GM18502 (cell line): ENCODE results near the gene ORC4.
A peak's percentile ranks its signal among the peaks of the same experiment; 100 is the strongest.
"Not testable (repeated sequence)": the region's sequence is repeated elsewhere in the genome, so short reads cannot be mapped to it uniquely, and the experiment has no call there.

Source experiments
- ATAC-seq: cut with Tn5 transposase; IDR thresholded peaks from one replicate; pipeline ENCODE4 v1.9.1; 2021; ENCODE audit warnings: mild to moderate bottlenecking; ENCODE audit not compliant: unreplicated experiment, poor library complexity

Gene ORC4

DNA sequence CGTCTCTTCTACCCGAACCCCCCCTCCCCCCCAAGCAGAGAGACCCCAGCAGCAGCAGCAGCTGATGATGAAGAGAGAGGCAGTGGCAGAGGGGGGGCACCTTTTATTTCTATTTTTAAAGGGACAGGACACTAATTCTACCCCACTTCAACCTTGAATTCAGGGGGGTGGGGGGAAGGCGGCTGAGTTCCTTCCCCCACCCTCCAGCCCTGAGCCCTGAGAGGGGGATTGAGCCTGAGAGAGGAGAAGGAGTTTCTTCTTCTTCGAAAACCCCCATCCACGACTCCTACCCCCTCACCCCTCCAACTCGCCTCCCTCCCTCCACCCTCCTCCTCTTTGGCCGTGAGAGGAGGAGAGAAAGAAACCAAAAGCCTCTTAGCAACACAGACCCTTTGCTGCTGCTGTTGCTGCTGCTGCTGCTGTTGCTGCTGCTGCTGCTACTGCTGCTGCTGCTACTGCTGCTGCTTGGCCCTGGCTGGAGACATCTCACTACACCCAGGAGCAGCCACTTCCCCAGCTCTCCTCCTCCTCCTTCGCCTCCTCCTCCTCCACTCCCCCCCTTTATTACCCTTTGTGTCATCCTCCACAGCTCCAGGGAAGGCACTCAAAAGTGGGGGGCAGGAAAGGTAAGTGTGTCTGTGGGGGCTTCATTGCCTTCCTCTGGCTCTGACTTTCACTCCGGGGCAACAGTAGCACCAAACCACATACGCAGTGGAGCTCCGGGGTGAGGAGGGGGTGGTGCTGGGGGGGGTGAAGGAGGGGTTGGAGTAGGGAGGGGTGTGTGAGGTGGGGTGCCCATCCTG, 723 bp upstream of the ORC4 start, which contains the start of gene MBD5:
Gene MBD5 (plus strand): TSS at position 33 of the 803 bp plus-strand sequence.
- peak; percentile 39 for ATAC-seq

DNA sequence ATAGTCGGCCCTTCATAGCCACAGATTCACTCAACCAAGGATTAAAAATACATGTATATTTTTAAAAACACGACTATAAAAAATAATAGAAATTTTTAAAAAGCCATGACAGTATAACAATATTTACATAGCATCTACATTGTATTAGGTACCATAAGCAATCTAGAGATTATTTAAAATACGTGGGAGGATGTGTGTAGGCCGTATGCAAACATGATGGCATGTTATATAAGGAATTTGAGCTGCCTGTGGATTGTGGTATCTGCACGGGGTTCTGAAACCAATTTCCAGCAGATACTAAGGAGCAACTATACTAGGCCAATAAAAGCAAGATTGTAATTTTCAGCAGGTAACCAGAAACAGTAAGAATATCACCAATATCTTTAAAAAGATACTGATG, 5.9 kb downstream of the ORC4 start:
- ATAC-seq, result no peak

DNA sequence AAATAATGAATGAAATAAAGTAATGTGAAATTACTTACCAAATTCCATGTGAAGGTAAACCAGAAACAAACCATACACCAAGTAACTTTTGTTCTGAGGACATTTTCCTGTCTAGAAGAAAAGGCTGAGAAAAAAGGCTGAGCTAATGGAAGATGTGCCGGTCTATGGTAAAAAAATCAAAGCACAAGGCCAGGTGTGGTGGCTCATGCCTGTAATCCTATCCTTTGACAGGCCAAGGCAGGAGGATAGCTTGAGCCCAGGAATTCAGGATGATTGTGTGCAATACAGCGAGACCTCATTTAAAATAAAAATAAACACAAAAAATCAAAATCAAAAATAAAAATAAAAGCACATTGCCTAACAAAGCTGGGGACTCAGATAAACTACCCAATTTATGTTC, 6.7 kb downstream of the ORC4 start:
- no peak for ATAC-seq

DNA sequence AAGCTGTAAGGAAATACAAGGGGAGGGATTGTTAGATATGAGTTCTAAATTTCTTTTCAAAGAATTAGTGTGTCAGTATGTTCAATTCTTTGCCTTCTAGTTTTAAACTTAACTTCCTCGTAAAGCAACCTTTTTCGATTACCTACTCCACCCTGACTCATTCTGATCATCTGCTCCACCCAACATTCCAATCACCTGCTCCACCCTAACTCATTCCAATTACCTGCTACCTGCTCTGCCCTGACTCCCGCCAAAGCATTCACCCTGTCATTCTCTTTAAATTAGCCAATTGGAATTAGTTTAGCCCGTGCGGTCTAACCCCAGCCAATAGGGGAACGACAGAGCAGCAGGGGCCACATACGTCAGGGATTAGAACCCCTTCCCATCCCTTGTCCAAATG, 12.1 kb downstream of the ORC4 start:
- not testable (repeated sequence) for ATAC-seq

DNA sequence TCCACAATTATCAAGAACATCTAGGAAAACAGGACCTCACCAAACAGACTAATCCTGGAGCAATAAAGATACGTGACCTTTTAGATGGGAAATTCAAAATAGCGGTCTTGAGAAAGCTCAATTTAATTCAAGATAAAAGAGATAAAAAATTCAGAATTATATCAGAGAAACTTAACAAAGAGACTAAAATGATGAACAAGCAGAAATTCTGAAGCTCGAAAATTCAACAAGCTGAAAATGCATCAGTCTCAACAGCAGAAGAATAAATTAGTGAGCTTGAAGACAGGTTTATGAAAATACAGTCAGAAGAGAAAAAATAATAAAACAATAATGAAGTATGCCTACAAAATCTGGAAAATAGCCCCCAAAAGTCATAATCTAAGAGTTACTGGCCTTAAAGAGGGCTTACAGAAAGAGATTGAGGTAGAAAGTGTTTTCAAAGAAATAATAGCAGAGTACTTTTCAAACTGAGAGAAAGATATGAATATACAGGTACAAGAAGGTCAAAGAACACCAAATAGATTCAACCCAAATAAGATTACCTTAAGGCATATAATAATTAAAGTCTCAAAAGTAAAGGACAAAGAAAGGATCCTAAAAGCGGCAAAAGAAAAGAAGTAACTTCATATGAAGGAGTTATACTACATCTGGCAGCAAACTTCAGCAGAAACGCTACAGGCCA, 13.2 kb downstream of the ORC4 start:
- ATAC-seq, result no peak

DNA sequence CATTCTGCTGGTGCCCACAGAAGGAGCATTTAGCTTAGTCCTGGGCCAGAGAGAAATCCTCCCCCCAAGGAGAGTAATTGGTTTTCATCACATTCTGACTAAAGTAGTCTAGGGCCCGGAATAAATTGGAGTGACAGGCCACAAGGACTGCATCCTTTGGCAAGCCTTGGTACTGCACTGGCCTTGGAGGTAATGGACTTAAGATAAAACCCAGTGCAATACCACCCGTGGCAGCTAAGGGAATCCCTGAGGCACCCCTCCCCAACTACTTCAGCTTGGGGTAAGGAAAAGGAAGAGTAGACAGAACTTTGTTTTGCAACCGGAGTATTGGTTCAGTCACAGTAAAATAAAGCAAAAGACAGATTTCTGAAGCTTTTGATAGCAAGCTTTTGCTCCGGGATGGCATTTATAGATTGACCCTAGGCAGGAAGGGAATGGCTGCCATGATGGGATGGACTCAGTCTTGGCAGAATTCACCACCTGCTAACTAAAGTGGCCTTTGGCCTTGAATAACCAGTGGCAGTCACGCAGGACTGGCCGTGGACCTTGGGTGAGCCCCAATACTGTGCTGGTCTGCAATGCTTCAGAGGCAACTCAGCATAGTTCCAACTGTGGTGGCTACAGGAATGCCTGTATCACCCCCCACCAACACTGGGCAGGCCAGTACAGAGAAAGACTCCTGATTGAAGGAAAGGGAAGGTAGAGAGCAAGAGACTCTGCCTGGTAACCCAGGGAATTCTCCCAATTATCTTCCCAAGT, 14.1 kb downstream of the ORC4 start:
- no peak for ATAC-seq

DNA sequence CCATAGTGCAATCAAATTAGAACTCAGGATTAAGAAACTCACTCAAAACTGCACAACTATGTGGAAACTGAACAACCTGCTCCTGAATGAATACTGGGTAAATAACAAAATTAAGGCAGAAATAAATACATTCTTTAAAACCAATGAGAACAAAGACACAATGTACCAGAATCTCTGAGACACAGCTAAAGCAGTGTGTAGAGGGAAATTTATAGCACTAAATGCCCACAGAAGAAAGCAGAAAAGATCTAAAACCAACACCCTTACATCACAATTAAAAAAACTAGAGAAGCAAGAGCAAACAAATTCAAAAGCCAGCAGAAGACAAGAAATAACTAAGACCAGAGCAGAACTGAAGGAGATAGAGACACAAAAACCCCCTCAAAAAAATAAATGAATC, 18.1 kb downstream of the ORC4 start:
- not testable (repeated sequence) for ATAC-seq

DNA sequence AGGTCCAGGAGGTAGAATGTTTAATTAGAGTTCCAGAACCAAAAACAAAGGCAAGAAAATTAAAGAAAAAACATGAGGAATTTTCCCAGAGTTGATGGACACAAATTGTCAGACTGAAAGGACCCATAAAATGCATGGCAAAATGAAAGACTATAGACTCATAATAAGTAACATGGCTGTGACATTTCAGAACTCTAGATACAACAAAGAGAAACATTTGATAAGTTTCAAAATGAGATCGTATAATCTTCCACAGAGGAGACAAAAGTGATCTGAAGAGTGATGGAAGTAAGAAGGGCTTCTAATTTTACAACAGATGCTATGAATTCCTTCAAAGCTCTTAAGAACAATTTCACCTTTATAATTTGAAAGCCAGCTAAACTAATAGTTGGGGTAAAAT, 20.4 kb downstream of the ORC4 start:
- ATAC-seq, result no peak

DNA sequence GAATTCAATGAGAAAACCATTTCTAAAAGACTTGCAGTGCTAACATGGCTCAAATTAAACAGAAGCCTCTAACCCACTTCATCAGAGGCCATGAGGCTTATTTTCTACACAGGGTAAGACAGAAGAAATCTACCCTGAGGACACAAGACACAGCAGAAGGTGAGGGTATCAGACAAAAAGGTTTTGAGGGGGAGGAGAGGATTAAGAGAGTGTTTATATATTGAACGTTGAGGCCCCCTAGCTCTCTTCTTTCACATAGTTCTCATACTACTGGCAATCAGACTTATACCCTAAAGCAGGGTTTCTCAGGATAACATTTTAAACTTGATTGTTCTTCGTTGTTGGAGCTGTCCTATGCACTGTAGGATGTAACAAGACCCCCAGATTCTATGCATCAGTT, 21.4 kb downstream of the ORC4 start:
- ATAC-seq, result no peak

DNA sequence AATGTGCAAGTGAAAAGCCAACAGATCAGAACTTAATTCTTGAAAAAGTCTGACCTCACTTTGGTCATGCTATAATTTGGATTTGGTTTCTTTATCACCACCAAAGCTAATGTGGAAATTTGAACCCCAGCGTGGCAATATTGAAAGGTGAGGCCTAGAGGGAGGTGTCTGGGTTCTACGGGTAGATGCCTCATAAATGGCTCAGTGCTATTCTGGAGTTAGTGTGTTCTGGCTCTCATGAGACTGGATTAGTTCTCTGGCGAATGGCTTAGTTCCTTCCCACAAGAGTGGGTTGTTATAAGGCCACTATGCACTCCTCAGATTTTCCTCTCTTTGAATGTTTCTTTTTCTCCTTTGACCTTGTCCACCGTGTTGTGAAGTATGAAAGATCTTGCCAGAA, 22.3 kb downstream of the ORC4 start:
- no peak for ATAC-seq

DNA sequence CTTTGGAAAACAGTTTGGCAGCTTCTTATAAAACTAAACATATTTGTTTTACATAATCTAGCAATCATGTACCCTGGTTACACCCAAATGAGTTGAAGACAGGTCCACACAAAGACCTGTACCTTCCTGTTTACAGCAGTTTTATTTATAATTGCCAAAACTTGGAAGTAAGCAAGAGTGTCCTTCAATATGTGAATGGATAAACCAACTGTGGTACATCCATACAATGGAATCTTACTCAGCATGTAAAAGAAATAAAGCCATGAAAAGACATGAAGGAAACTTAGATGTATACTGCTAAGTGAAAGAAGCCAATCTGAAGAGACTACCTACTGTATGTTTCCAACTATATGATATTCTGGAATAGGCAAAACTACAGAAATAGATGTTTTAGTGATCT, 23.7 kb downstream of the ORC4 start:
- no peak for ATAC-seq

DNA sequence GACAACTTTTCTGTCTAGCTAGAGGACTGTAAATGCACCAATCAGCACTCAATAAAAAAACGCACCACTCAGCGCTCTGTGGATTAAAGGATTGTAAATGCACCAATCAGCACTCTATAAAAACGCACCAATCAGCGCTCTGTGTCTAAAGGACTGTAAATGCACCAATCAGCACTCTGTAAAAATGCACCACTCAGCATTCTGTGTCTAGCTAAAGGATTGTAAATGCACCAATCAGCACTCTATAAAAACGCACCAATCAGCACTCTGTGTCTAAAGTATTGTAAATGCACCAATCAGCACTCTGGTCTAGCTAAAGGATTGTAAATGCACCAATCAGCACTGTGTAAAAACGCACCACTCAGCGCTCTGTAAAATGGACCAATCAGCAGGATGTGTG, 25.6 kb downstream of the ORC4 start:
- not testable (repeated sequence) for ATAC-seq

DNA sequence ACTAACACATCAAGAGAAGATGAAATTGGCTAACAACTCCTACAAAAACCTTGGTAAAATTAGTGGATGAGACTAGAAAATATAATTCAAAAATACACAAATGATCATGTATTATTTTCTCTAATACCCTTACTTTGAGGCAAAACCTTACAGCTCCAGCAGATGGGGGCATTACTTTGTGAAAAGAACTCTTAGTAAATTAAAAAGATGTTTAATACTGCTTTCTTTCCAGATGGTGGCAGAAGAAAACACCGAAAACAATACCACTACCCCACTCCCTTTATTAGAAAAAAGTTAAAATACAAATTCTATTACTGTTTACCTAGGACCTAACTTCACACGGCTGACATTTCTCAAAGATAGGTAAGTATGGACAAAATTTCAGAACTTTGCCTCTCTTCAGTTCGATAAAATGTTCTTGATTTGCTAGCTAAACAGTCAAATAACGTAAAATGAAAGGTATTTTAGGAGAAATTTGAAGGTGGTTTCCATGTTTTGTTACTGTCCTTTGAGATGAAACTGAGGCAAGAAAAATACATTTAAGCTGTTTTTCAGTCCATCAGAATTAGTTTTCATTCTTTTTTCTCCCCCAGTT, 30.6 kb downstream of the ORC4 start:
- ATAC-seq, result peak; percentile 91

DNA sequence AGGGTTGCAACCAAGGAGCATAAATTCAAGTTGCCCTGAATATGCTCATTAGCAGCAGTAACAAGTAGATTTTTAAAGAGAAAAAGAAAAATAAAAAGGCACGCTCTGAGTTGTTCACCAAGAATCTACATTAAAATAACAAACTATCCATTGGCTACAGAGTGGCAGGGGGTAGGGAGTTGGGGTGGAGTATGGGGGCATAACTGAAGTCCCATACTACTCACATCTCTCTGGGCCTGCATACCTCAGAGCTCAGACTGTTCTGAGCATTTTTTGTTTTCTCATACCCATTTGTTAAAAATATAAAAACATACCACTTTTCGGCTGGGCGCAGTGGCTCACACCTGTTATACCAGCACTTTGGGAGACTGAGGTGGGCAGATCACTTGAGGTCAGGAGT, 31.4 kb downstream of the ORC4 start:
- no peak for ATAC-seq

DNA sequence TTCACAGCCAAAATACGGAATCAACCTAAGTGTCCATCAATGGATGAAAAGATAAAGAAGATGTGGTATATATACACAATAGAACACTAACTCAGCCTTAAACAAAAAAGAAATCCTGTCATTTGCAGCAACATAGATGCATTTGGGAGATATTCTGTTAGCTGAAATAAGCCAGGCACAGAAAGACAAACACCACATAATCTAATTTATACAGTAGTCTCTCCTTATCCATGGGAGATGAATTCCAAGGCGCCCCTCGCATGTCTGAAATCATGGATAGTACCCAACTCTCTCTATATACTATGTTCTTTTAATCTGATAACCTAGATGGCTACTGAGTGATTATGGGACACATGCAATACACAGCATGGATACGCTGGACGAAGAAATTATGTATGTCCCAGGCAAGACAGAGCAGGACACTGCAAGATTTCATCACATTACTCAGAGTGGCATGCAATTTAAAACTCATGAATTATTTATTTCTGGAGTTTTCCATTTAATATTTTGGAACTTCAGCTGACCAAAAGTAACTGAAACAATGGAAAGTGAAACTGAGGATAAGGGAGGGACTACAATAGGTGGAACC, 39.5 kb downstream of the ORC4 start:
- no peak for ATAC-seq

DNA sequence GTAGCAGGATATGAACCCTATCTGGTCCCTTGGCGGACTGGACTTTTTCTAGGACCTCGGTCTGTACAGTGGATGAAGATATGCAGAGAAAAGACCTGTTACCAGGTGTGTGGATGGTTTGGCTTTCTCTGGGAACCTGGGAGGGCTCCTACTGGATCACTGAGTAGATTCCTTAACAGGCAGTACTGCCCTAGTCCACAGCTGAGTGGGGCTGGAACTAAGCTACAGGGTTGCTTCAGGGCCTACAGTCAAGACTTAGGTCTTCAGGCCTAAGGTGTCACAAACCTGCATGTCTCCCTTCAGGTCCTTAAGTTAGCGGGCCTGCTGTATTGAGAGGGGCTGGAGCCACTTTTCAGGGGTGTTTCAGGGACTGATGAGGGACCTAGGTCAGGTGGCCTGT, 42.9 kb downstream of the ORC4 start:
- ATAC-seq, result no peak

DNA sequence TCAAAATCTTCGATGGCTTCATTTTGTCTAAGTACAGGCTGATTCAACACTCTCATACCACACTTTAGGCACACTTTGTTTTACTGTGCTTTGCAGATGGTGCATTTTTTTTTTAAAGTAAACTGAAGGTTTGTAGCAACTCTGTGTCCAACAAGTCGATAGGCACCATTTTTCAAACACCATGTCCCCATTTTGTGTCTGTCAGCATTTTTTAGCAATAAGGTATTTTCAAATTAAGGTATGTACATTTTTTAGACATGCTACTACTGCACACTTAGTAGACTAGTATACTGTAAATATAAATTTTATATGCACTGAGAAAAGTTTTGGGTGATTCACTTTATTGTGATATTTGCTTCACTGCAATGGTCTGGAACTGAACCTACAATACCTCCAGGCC, 44.4 kb downstream of the ORC4 start:
- ATAC-seq, result no peak

DNA sequence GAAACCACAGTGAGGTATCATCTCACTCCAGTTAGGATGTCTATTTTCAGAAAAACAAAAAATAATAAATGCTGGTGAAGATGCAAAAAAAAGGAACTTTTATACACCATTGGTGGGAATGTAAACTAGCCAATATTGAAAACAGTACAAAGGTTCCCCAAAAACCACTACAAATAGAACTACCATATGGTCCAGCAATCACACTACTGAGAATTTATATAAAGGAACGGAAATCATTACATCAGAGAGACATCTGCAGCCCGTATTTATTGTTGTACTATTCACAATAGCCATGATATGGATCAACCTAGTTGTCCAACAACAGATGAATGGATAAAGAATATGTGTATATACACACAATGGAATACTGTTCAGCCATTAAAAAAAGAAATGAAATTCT, 52.0 kb downstream of the ORC4 start:
- no peak for ATAC-seq

DNA sequence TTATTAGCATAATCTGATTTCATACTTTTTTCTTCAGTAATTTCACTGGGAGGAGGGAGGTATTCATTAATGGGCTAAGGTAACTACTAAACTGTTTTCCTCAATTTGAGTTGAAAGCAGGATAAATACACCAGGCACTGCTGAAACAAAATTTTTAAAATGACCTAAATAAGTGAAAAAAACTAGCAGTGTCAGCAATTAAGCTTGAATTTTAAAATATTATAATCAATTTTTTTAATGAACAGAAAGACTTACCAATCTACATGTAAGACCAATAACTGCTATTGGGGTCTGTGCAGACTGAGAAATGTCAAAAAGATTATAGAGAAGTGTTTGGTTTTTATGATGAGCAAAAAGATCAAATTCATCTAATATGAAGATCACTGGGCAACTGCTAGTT, 68.4 kb downstream of the ORC4 start:
- ATAC-seq, result no peak

DNA sequence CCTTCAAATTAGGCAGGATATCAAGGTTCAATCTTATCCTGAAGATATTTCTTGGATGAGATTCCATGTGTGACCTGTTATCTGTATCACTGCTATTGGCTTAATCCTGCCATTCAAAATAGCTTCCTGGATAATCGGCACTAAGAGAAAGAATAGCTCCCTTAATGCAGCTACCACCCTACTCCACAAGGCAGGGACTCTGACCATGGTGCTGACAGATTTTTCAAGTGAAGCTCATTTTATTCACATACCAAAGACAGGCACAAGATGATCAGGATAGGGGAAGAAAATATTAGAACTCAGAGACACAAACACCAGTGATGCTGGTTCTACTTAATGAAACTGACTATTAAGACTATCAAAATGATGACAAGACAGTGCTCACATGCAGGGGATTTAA, 74.9 kb downstream of the ORC4 start:
- no peak for ATAC-seq
